ENCODE results near the gene NLGN1.

- TF ChIP-seq CTCF (IDR thresholded peaks at IDR 0.05) (no peak), POLR2A (IDR thresholded peaks at IDR 0.05) (no peak)
Observed at GRCh38 chr3:174333640-174334039, 936.1 kb downstream of the NLGN1 start.

Measured in heart left ventricle (tissue), 13 donors.